HG03159 (cell line): ENCODE results near the gene DMD.
"Not testable (repeated sequence)": the region's sequence is repeated elsewhere in the genome, so short reads cannot be mapped to it uniquely, and the experiment has no call there.

Source experiments
- ATAC-seq: cut with Tn5 transposase; IDR thresholded peaks from one replicate; pipeline ENCODE4 v1.9.1; 2021; ENCODE audit warnings: mild to moderate bottlenecking, moderate library complexity; ENCODE audit not compliant: unreplicated experiment

The DMD gene

DNA sequence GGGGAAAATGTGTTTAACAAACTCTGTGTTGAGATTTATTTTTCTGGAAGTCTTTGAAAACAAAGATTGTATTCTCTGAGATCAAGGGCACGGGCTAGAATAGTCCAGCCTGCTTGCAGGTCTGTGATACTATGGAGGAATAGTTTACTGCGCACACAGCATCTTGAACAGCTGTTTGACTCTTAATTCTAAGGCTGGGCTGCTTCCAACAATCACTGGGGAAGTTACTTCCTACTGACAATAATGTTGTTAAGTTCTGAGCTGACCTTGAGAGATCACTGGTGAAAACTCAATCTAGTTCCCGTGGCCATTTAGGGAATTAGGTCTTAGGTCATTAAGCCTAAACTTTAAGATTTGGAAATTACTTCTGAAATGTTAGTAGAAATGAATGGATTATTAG lies 1723.4 kb downstream of the DMD start:
- no peak for ATAC-seq

DNA sequence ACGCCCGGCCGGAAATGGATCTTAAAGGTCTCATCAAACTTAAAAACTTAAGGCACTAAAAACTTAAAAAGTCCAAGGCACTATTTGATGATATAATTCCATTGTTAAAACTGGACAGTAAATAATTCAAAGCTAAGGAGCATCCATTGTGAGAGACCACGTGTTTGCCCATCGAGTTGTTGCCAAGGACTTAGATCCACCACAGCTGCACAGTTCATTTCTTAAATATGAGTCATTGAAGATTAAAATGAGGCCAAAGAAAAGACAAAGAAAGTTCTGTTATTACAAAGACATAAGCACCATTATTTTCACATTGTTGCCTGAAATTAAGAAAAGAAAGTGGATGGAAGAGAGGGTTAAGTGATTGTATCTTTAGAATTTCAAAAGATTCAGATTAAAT lies 1728.0 kb downstream of the DMD start:
- ATAC-seq = no peak

DNA sequence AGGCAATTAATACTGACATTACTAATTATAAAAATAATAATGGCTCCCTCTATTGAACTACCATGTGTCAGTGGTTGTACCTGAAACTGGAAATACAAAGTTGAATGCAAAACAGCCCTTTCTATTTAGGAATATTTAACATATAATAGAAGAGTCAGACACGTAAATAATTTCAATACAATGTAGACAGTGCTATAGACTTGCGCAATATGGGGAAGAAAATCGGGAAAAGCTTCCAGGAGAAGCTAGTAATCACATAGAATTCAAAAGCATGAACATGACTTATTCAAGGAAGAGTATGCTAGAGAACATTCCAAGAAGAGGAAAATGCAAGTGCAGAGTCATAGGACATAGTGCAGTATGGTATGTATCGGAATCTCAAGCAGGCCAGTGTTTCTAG lies 1730.7 kb downstream of the DMD start:
- ATAC-seq = no peak

DNA sequence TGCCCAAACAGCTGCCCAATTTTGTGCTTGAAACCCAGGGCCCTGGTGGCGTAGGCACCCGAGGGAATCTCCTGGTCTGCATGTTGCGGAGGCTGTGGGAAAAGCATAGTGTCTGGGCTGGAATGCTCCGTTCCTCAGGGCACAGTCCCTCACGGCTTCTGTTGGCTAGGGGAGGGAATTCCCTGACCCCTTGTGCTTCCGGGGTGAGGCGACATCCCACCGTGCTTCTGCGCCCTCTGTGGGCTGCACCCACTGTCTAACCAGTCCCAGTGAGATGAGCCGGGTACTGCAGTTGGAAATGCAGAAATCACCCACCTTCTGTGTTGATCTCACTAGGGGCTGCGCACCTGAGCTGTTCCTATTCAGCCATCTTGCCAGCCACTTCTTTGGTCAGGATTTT lies 1740.1 kb downstream of the DMD start:
- no peak for ATAC-seq

DNA sequence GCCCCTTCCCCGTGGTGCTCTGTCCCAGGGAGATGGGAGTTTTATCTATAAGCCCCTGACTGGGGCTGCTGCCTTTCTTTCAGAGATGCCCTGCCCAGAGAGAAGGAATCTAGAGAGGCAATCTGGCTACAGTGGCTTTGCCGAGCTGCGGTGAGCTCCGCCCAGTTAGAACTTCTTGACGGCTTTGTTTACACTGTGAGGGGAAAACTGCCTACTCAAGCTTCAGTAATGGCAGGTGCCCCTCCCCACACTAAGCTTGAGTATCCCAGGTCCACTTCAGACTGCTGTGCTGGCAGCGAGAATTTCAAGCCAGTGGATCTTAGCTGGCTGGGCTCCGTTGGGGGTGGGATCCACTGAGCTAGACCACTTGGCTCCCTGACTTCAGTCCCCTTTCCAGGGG lies 1740.6 kb downstream of the DMD start:
- not testable (repeated sequence) for ATAC-seq

DNA sequence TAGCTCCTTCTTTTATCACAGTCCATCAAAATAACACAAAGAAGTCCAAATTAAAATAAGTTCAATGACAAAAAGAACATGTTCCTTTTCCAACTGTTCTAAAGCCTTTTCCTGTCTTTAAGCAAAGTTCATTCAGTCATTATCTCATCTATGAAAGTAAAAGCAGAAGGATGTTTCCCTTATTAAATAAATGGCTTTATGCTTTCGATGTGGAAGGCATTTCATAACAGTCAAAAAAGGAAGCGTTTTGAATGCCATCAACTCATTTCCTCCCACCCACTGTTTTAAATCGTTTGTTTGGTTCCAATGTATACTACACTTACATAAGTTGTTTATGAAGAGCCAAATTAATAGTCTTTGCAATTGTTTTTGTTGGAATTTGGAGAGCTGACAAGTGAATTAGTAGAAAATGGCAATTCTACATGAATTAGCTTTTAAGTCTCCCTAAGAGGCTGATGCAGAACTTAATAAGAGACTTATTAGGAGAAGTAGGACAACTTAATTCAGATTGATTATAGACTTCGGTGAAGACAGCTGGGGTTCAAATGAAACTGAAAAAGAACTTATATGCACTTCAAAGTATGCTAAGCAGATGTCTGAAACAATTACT lies 1746.9 kb downstream of the DMD start:
- no peak for ATAC-seq

DNA sequence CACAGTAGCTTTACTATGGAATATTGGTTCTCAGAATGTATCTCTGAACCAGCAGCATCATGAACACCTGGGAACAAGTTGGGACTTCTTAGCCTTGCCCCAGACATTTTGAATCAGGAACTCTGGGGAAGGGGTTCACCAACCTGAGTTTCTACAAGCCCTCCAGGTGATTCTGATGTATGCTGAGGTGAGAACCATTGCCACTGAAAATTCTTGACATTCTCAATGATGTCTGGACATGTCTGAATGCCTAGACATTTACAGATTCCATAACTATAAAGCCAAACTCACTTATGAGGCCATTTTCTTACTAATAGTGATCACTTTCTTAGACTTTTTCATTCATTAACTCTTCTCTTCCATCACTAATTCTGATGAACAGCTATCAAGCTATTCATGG lies 1750.1 kb downstream of the DMD start:
- ATAC-seq = no peak

DNA sequence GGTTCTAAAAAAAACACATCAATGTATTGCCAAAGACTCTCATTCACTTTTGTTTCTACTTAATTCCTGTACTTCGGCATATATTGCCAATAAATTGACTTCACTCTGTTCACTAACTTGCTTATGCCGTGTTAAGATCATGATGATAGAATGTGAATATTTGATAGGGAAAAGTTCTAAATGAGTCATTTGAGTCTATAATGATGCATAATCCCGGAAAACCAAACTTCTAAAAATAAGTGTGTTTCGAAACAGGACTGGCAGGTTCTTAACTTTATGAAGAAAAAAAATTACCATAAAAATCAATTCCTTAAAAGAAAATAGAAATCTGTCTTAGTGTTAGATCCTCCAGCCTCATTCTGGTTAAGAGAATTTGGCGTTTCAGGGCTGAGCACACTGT lies 1752.0 kb downstream of the DMD start:
- no peak for ATAC-seq

DNA sequence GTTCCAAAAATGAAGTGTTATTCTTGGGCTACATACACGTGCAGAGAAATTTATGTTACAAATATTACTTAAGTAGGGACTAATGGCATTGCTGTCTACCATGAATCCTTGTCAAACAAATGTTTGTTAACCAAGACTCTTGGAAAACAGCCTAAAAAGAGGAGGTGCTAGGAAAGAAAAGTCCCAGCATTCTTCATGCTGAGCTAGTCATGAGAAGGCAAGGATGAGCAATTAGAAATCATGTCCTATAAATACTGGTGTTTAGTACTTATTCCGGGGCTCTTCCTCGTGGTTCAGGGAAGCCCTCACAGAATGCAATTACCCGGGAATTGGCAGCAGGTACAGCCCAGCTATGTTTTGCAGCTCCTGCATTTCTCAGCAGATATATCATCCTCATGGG lies 1761.4 kb downstream of the DMD start:
- ATAC-seq = no peak

DNA sequence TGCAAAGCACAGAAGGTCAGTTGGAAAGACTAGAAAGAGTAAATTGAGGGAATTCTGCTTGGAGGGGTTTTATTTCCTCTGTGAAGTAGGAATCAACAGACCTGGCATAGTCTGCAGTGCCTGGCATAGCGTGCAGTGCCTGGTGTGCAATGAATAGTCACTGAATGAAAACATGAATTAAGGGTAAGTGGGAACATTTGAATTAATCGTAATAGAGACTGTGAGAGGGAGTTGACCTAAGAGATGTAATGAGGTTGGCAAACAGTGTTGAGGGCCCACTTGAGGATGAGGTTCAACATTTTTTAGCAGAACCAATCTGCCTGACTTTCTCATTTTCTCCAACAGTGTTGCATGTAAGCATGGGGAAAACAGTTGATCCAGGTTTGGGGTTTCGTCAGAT lies 1762.3 kb downstream of the DMD start:
- no peak for ATAC-seq

DNA sequence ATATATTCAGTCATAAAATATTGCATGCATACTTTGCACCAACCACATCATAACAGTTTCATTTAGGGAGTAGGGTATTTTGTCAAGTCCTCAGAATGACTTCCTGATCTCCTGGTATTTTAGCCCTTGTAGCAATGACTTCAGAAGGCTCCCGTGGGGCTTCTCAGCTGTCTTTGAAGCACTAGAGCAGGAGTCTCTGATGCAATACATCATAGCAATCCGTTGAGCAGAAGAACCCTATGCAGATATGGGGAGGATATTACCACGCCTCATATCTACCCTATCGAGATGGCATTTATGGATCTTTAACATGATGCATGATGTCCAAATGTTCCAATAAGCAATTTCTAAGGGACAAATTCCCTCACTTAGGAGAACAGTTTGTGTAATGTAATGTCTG lies 1765.8 kb downstream of the DMD start:
- ATAC-seq = no peak

DNA sequence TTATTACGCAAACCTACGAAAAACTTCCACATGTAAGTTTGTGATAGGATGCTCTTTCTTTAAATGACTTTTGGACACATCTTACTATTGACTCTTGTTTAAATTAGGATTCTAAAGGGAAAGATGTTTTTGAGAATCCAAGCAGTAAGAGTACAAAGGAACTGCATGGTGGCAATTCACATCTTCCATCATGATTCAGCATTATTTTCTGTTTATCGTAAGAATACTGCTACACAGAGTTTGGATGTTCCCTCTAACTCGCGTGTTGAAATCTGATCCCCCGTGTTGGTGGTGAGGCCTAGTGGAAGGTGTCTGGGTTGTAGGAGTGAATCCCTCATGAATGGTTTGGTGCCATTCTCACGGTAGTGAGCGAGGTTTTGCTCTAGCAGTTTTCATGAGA lies 1767.7 kb downstream of the DMD start:
- no peak for ATAC-seq

DNA sequence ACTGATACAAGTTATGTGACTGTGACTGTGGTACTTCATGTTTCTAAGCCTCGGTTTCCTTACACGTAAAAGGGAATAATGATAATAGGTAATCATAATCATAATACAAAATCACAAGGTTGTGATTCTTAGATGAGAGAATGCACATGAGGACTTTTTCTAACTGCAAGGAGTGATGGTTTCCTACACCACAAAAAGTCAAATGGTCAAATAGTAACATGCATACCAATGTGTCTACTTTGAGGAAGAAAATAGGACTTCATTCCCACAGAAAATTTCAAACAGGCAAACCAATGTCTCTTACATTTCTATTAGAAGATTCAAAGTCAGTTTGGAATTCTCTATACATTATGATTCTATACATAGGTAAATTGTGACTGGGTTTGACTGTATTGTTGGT lies 1770.8 kb downstream of the DMD start:
- no peak for ATAC-seq

DNA sequence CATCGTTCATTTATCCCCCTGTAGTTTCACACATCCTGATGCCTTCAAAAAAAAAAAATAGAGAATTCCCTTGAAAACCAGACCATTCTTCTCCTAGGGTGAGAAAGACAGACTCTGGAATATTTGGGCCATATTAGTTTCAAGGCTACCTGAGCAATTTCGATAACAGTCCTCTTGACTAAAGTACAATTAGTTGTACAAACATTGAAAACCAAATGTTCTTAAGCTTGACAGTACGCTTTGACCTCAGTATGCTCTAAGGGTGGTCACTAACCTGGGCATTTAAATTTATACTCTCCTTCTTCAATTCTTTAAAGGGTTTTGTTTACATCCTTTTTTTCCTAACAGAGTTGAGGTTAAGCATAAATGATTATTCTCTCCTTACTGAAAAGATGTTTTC lies 1774.9 kb downstream of the DMD start:
- no peak for ATAC-seq

DNA sequence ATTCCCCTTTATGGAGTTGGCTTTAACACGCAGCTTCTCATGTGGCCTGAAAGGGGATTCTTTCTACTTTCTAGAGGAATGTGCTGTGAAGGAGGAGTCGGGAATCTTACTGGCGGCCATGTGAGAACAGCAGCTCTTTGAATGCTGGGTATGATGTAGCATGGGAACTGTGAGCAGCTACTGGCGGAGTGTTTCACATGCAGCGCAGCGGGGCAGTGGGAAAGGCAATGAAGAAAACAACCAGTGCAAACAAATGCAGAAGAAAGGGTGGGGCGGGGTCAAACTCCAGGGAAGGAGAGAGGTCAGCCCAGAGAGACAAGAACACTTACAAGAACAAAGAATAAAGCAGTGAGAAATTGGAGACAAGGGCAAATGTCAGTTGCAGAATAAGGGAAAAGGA lies 1775.8 kb downstream of the DMD start:
- ATAC-seq = no peak

DNA sequence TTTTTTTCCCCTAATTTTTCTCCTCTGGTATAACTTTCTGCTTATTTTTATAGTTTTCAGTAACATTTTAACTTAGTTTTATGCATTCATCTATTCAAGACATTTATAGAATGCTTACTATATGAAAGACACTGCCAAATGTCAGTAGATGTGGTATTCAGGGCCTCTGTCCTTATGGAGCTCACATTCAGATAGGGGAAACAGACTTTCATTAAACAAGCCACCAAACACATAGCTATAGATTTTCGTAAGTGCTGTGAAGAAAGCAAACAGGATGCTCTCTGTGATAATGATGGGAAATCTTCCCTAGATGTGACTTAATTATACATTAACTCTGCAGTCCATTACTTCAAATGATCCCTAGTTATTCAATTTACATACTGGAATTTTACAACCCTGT lies 1777.5 kb downstream of the DMD start:
- ATAC-seq = no peak

DNA sequence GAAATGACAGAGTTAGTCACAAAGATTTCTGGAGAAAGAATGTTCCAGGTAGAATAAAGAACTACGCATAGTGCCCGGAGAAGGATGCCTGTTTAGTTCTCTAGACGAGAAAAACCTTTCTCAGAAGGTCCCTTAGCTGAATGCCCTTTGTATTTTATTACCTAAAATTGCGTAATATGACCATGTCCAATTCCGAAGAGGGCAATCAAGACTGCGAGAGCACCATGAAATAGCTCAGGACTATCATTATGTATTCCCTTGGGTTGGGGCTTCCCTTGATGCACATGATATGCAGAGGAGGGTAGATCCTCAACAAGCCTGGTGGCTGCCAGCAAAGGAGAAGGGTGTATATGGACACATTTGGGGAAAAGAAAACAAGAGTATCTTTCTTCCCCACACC lies 1781.4 kb downstream of the DMD start:
- ATAC-seq = no peak

DNA sequence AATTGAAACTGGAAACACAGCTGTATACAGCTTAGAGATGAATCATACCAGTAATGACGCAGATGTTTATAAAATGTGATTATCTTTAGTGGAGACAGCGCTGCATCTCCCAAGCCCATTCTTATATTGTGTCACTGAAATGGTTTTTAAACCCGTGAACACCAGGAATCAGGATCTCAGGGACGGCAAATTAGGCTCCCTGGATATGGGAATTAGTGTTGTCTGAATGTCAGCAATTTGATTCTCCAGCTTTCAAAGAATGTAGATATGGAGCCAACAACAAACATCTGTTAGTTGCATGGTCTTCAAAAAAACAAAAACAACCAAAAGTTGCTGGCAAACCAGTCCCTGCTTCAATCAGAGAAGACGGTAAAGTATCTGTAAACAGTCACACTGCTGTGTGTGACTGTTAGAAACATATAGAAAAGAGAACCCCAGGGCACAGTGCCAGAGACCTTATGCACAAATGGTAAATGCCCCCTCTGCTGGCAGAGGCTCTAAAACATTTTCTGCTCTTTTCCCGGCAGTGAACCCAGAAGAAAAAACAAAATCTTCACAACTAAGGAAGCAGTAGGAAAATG lies 1787.7 kb downstream of the DMD start:
- ATAC-seq = no peak

DNA sequence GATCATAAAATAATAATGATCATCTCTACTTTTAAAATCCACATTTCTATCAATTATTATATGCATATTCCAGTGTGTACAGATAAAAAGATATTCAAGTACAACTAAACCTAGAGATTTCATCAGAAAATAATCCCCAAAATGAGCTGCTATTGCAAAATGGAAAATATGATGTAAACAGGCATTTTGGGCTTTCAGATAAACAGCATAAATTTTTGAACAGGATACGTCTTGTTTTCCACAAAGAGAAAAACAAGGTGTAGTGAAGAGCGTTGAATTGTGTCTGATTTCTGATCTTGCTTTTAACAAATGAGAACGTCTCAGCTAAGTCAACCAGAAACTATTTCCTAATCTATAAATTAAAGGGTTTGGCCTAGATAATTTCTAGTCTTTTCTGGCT lies 1789.9 kb downstream of the DMD start:
- ATAC-seq = no peak

DNA sequence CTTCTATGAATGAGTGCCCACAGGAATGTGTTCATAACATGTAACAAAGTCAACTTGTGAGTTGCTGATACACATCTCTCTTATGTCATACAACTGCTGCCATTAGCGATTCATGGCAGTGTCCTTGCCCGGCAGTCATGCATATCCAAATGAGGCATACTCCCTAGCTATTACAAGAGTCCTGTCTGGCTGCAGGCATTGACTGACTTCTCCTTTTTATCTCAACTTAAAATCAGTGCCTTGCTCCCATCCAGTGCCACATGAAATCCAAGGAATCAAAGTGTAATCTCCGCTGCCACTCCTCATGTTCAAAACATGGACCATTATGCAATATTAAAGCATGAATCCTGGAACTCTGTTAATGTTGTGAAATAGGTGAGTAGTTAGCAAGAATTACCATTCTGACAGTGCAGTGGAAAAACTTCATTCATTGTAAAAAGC lies 1790.6 kb downstream of the DMD start:
- no peak for ATAC-seq

DNA sequence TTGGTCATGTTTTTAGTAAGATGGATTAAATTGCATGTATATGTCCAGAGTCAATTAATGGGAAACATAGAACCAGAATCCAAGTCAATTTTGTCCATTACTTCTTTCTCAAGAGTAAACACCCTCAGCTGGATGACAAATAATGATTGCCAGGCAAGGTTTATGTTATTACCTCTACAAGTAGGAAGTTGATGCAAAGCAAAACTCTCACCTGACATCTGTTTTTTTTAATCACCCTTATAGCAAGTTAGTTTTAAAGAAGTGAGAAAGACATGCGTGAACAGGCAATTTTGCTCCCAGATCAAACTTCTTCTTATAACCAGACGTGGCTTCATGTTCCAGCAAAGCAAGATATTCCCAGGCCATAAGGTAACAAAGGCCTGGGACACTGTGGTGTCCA lies 1791.0 kb downstream of the DMD start:
- no peak for ATAC-seq

DNA sequence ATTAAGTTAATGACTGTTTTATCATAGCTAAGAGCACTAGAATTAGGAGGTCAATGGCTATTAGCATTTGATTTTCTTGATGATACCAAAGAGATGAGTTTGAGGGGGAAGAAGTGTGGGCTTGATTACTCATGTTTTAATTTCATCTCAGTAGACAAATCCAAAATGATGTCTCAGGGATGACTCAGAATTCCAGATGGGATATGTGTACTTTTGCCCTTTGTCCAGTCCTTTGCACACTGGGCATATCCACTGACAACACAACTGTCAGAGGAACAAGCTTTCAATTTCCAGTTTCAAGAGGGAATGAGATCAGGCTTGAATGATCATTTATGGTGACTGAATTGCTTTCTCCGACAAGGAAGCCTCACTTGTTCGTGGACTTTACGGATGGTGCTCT lies 1814.2 kb downstream of the DMD start:
- ATAC-seq = no peak

DNA sequence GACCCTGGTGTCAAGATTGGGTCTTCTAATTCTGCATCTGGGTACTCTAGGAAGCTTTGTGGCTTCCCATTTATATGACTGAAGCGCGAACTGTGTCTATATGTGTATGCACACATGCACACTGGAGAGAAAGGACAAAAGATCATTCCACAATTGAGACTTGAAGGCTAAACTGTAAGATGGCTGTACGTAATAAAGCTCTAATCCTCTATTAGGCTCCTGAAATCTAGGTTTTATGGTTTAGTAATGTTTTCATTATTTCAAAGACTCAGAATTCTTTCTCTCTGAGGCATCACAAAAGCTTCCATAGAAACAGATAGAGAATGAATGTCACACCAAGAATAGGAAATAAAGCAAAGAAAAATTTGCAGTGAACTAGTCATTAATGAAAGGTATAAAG lies 1818.8 kb downstream of the DMD start:
- no peak for ATAC-seq
